GM21723 (cell line): ENCODE measurements around the gene PIGZ.

Source experiments
- ATAC-seq: cut with Tn5 transposase; IDR thresholded peaks from one replicate; pipeline ENCODE4 v1.9.1; 2021; ENCODE audit warnings: mild to moderate bottlenecking, moderate library complexity; ENCODE audit not compliant: unreplicated experiment

Gene PIGZ

GRCh38 chr3:197001972-197002700, 33.5 kb upstream of the PIGZ start:
- ATAC-seq = peak; percentile 23

GRCh38 chr3:197001106-197001971, 32.7 kb upstream of the PIGZ start:
- no peak for ATAC-seq

GRCh38 chr3:197000211-197000610, 31.6 kb upstream of the PIGZ start:
- no peak for ATAC-seq

GRCh38 chr3:196998966-196999760, 30.5 kb upstream of the PIGZ start:
- no peak for ATAC-seq

- no peak for ATAC-seq
Measured at GRCh38 chr3:196997311-196997710, 28.7 kb upstream of the PIGZ start.

GRCh38 chr3:196996454-196997265, 28.0 kb upstream of the PIGZ start:
- no peak for ATAC-seq

- ATAC-seq = no peak
Measured at GRCh38 chr3:196995646-196996355, 27.2 kb upstream of the PIGZ start.

GRCh38 chr3:196995027-196995426, 26.4 kb upstream of the PIGZ start:
- ATAC-seq = no peak

GRCh38 chr3:196994056-196994455, 25.4 kb upstream of the PIGZ start:
- no peak for ATAC-seq

- ATAC-seq = no peak
Measured at GRCh38 chr3:196992461-196993065, 23.9 kb upstream of the PIGZ start.

- no peak for ATAC-seq
Measured at GRCh38 chr3:196991581-196992460, 23.2 kb upstream of the PIGZ start.

- ATAC-seq = no peak
Measured at GRCh38 chr3:196990601-196991007, 22.0 kb upstream of the PIGZ start.

- no peak for ATAC-seq
Measured at GRCh38 chr3:196989721-196990262, 21.2 kb upstream of the PIGZ start.

GRCh38 chr3:196988241-196989029, 19.8 kb upstream of the PIGZ start:
- ATAC-seq = no peak

- ATAC-seq = no peak
Measured at GRCh38 chr3:196987022-196987421, 18.4 kb upstream of the PIGZ start.

- ATAC-seq = no peak
Measured at GRCh38 chr3:196985954-196986885, 17.6 kb upstream of the PIGZ start.
